ENCODE results near the gene KRTAP12-1.
A peak's percentile ranks its signal among the peaks of the same experiment; 100 is the strongest.

Gene KRTAP12-1

DNA sequence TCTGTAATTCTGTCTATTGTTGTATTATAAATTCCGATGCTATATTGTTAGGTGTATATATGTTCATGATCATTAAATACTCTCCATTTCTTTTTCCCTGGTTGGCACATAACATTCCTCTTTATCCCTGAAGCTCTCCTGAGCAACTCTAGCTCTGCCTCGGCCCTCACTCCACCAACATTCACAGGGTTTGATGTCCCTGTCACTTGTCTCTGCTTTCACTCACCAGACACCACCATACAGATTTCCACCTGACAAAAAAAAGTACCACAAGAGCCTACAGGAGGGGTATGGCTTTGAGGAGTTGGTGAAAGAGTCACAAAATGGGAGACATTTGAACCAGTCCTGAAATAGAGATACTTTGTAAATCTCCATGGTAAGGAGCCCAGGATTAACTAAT is 38.2 kb upstream of the KRTAP12-1 start:
- peaks cover 11 to 14% of the 10 kb centered on the region in 2 donors for H3K4me1 Mint-ChIP-seq (ENCODE audit: low read depth in 2 of 2)
- no peaks in the 10 kb centered on the region for H3K36me3 Mint-ChIP-seq (ENCODE audit: insufficient read depth)
- DNase-seq (no peak), ATAC-seq (replicated peaks) (no peak)
- peaks cover 41 to 71% of the 10 kb centered on the region in 2 donors for H3K27me3 Mint-ChIP-seq
- no peak overlapping the region for H3K27ac Mint-ChIP-seq
- H3K4me3 Mint-ChIP-seq, result no peak overlapping the region
- H3K9me3 Mint-ChIP-seq, result no peaks in the 10 kb centered on the region

DNA sequence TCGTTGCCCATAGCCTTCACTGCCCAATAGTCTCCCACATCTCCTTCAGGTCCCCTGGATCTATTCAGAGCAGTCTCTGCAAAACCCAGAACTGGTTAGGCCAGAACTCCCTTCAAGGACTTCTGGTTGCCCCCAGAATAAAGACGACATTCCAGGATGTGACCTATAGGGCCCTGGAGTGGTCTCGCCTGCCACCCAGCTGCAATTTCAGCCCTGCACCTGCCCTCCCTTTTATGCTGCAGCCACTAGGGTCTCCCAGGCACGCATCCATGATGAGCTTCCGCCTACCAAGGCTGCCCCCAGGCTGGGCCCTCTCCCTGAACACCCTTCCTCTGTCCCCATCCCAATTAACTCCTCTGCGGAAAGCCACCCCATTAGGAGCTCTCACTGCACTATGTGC is 36.6 kb upstream of the KRTAP12-1 start:
- H3K4me1 Mint-ChIP-seq (ENCODE audit: low read depth in 2 of 2), result peaks cover 14 to 15% of the 10 kb centered on the region in 2 donors
- DNase-seq (no peak), ATAC-seq (replicated peaks) (no peak)
- peaks cover 51 to 74% of the 10 kb centered on the region in 2 donors for H3K27me3 Mint-ChIP-seq
- no peaks in the 10 kb centered on the region for H3K9me3 Mint-ChIP-seq
- no peak overlapping the region for H3K4me3 Mint-ChIP-seq
- no peak overlapping the region for H3K27ac Mint-ChIP-seq
- H3K36me3 Mint-ChIP-seq (ENCODE audit: insufficient read depth), result no peaks in the 10 kb centered on the region

DNA sequence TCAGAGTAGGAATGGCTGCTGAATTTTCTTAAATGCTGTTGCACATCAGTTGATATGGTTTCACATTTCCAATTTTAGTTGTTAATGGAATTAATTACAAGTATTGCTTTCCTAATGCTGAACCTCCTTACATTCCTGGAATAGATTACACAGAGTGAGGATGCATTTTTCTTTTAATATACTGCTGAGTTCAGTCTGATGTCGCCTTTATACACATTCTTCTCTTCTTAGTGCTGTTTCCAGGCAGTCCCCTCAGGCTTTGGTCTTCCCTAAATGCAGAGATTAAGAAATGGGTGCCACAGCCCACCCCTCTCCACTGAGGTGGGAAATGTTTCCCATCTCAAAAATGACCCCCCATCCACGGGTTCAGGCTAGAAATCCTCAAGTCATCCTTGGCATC is 36.1 kb upstream of the KRTAP12-1 start:
- no peaks in the 10 kb centered on the region for H3K36me3 Mint-ChIP-seq (ENCODE audit: insufficient read depth)
- no peaks in the 10 kb centered on the region for H3K9me3 Mint-ChIP-seq
- ATAC-seq (replicated peaks) (no peak), DNase-seq (no peak)
- peaks cover 11% of the 10 kb centered on the region in 2 donors for H3K4me1 Mint-ChIP-seq (ENCODE audit: low read depth in 2 of 2)
- no peak overlapping the region for H3K27ac Mint-ChIP-seq
- H3K4me3 Mint-ChIP-seq, result no peak overlapping the region
- peaks cover 52 to 74% of the 10 kb centered on the region in 2 donors for H3K27me3 Mint-ChIP-seq

DNA sequence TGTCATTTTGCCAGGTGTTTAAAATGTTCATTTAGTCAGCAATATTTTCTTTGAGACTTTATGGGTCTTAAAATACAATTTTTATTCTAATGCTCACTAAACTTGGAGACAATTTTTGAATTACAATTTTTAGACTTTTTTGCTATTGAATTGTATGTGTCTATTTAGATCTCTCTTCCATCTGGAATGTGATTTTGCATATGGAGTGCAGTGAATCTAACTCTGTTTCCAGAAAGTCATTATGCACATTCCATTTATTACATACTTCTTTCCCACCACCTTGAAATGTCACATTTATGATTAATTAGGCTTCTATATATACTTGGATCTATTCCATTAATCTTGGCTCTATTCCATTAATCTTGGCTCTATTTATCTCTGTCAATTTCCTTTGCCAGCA is 35.0 kb upstream of the KRTAP12-1 start:
- Mint-ChIP-seq H3K27me3 (peaks cover 54 to 77% of the 10 kb centered on the region in 2 donors), H3K27ac (no peak overlapping the region), H3K4me3 (no peak overlapping the region), H3K4me1 (ENCODE audit: low read depth in 2 of 2) (peaks cover 5 to 8% of the 10 kb centered on the region in 2 donors), H3K9me3 (no peaks in the 10 kb centered on the region), H3K36me3 (ENCODE audit: insufficient read depth) (no peaks in the 10 kb centered on the region)
- DNase-seq (no peak), ATAC-seq (replicated peaks) (no peak)

DNA sequence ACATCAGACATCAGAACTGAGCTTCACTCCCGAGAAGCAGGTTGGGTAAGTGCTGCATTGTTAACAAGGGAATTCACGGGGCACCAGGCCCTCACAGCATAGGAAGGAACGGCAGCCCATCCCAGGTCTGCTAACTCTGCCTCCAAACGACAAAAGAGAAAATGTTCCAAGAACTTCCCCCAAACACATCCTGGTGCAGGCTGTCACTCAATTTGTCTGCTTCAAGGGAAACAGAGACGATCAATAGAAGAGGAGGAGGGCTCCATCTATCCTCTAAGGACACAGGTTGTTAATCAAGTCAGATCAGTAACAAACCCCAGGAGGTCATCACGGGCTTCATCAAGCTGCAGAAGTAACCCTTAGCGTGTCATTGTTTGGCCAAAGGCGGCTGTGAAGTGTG is 32.9 kb upstream of the KRTAP12-1 start:
- no peaks in the 10 kb centered on the region for H3K9me3 Mint-ChIP-seq
- H3K27me3 Mint-ChIP-seq, result peaks cover 67 to 80% of the 10 kb centered on the region in 2 donors
- DNase-seq (no peak), ATAC-seq (replicated peaks) (no peak)
- H3K27ac Mint-ChIP-seq, result no peak overlapping the region
- H3K4me3 Mint-ChIP-seq, result no peak overlapping the region
- H3K4me1 Mint-ChIP-seq (ENCODE audit: low read depth in 2 of 2), result peaks cover 9 to 22% of the 10 kb centered on the region in 2 donors
- no peaks in the 10 kb centered on the region for H3K36me3 Mint-ChIP-seq (ENCODE audit: insufficient read depth)

DNA sequence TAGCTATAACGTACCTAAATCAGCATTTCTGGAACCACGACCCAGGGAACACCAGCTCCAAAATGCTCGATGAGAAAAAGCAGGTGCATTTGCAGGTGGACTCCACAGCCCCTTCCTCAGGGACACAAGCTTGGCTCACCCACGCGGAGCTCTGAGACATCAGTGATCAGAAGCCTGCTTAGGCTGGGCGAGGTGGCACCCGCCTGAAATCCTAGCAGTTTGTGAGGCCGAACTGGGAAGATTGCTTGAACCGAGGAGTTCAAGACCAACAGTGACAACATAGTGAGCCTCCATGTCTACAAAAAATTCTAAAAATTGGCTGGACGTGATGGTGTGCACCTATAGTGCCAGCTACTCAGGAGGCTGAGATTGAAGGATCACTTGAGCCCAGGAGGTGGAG is 31.9 kb upstream of the KRTAP12-1 start:
- DNase-seq (no peak), ATAC-seq (replicated peaks) (no peak)
- Mint-ChIP-seq H3K27me3 (peaks cover 68 to 80% of the 10 kb centered on the region in 2 donors), H3K9me3 (no peaks in the 10 kb centered on the region), H3K4me3 (no peak overlapping the region), H3K4me1 (ENCODE audit: low read depth in 2 of 2) (peaks cover 20 to 31% of the 10 kb centered on the region in 2 donors), H3K27ac (no peak overlapping the region), H3K36me3 (ENCODE audit: insufficient read depth) (no peaks in the 10 kb centered on the region)

DNA sequence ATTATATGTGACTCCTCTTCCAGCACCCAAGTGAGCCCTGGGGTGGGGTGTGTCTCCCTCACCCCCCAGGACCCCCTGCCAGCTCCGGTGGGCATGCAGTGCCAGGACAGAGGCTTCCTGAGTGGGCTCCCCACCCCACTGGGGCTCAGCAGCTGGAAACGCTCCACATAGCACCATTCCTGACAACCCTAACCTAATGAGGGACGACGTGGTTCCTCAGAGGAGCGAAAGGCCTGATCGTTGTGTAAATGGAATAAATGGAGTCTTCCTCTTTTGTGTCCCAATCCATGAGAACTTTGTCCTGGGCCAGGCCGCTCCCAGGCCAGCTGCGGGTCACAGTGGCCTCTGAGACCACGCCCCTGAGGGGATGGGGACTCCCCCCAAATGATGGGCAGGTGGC is 31.2 kb upstream of the KRTAP12-1 start:
- ATAC-seq (replicated peaks) (no peak), DNase-seq (no peak)
- Mint-ChIP-seq H3K4me1 (ENCODE audit: low read depth in 2 of 2) (peaks cover 25 to 35% of the 10 kb centered on the region in 2 donors), H3K9me3 (no peaks in the 10 kb centered on the region), H3K27me3 (peaks cover 68 to 80% of the 10 kb centered on the region in 2 donors), H3K4me3 (no peak overlapping the region), H3K36me3 (ENCODE audit: insufficient read depth) (no peaks in the 10 kb centered on the region), H3K27ac (no peak overlapping the region)

DNA sequence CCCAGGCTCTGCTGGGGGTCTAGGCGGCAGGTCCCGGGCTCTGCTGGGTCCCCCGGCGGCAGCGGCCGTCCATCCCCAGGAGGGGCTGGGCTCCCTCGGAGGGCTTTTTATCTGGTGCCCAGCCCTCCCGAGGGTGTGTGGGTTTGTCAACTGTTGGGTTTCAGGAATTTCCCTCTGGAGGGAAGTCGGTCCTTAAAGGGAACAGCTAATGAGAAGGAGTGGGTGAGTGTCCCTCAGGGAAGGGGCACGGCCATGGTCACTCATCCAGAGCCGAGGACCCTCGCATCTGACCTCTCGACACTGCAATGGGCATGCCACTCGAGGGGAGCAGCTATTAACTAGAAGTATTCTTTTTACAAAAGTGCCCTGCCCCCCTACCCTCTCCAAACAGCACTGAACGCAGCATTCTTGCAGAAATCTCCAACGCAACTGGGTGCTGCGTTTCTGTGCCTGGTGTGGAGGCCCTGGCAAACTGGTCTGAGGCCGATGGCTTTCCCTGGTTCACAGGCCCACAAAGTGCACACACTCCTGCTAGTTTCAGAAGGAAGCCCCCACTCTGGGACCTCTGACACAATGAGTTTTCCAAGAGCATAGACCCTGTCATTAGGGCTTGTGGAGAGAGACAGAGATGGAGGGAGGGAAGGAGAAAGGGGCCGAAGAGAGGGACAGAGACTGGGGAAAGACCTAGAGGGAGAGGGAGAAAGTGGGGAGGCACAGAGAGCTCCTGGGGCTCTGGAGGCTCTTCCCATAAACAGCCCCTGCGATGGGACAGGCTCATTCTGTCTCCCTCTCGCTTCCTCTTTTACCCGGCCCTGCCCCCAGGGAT is 30.5 kb upstream of the KRTAP12-1 start:
- DNase-seq, result no peak
- Mint-ChIP-seq H3K36me3 (ENCODE audit: insufficient read depth) (no peaks in the 10 kb centered on the region), H3K27ac (no peak overlapping the region), H3K9me3 (no peaks in the 10 kb centered on the region), H3K4me1 (ENCODE audit: low read depth in 2 of 2) (peaks cover 29 to 35% of the 10 kb centered on the region in 2 donors), H3K27me3 (peaks cover 72 to 85% of the 10 kb centered on the region in 2 donors), H3K4me3 (peak overlapping the region in 1 of 2 donors; percentile 26)
- no peak for ATAC-seq (replicated peaks)

DNA sequence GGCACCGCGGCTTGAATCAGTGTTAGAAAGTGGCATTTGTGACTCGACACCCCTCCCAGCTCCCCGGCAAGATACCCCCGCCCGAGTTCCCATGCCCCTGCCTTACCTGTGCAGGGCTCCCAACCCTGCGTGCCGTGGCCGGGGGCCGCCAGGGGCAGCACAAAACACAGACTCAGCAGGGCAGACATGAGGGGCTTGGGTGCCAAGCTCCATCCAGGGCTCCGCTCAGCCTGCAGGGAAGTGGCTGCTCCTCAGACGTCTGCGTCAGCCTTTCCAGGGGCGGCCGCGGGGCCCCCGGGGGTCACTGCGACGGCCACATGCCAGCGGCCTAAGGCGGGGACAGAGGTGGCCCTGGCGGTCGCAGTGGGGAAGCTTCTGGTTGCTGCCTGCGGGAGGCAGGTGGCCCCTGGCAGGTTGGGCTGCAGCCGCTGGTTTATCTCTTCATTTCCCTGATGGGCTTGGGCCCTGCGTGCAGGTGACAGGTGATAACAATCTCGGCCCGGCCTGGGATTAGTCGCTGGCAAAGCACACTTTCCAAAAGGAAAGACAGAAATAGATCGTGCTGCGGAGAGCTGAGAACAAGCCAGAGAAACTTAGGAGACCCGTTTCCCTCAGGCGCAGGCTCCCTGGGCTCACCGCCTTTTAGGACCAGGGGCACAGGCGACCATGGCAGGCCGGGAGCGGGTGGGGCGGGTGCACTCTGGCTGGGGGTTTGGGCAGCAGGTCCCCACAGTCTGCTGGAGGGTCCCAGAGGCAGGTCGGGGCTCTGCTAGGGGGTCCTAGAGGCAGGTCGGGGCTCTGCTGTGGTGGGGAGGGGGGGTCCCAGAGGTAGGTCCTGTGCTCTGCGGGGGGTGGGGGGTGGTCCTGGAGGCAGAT is 29.6 kb upstream of the KRTAP12-1 start, which contains the start of gene TSPEAR:
Gene TSPEAR (minus strand): TSS at position 246 of the 876 bp plus-strand sequence. CDS start 58 bp downstream, at position 188.
- H3K27me3 Mint-ChIP-seq, result peaks cover 80 to 93% of the 10 kb centered on the region in 2 donors
- H3K4me3 Mint-ChIP-seq, result peak within 1 kb of the TSS; percentile 62 to 67
- H3K9me3 Mint-ChIP-seq, result no peaks in the 10 kb centered on the region
- DNase-seq, result no peak
- ATAC-seq (replicated peaks), result peak; percentile 11
- H3K36me3 Mint-ChIP-seq (ENCODE audit: insufficient read depth), result no peaks in the 10 kb centered on the region
- no peak within 1 kb of the TSS for H3K27ac Mint-ChIP-seq
- H3K4me1 Mint-ChIP-seq (ENCODE audit: low read depth in 2 of 2), result peaks cover 29 to 37% of the 10 kb centered on the region in 2 donors

DNA sequence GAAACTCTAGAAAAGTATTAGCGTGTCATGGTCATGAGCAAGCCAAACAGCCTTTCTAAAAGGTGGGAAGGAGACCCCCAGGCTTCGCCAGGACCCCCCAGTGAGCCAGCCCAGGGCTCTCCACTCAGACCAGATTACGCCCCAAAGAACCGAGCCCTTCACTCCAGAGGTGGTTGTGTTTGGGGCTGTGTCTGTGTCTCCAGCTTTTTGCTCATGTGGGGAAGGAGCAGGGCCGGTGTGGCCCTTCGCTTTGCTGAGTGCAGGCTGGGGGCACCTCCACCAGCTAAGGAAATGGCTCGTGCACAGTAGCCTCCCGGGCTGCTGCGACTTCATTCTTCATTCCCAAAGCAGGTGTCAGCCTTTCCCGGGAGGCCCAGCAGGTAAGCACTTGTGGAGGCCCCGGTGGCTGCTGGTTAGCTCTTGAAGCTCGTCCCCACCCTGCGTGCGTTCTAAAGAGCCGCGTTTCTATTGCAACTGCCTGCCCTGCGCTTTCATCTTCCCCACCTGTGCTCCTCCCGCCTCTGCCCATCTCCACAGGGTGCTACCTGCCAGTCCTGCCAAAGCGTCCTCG is 28.9 kb upstream of the KRTAP12-1 start:
- Mint-ChIP-seq H3K4me1 (ENCODE audit: low read depth in 2 of 2) (peaks cover 31 to 38% of the 10 kb centered on the region in 2 donors), H3K27me3 (peaks cover 87 to 96% of the 10 kb centered on the region in 2 donors), H3K27ac (no peak overlapping the region), H3K4me3 (peak overlapping the region; percentile 62 to 67), H3K9me3 (peaks cover 0 to 1% of the 10 kb centered on the region in 2 donors), H3K36me3 (ENCODE audit: insufficient read depth) (no peaks in the 10 kb centered on the region)
- DNase-seq, result no peak
- peak; percentile 38 for ATAC-seq (replicated peaks)

DNA sequence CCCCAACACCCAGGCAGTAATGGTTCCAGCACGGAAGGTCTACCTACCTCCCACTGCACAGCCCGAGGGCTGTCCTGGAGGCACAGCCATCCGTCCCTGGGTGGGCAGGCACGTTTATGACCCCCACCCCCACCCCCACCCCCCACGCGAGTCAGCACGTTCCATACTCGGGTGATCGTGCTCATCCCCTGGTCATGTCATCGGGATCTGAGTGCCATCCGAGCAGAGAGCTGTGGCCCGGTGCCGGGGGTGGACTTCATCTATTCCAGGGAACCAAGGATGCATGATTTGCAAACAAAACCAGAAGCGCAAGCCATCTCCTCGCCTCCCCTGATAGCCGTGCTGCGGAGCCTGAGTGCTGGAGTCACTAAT is 28.3 kb upstream of the KRTAP12-1 start:
- no peak for ATAC-seq (replicated peaks)
- Mint-ChIP-seq H3K36me3 (ENCODE audit: insufficient read depth) (no peaks in the 10 kb centered on the region), H3K27ac (no peak overlapping the region), H3K4me1 (ENCODE audit: low read depth in 2 of 2) (peaks cover 34 to 40% of the 10 kb centered on the region in 2 donors), H3K4me3 (peak overlapping the region; percentile 62 to 71), H3K9me3 (peaks cover 0 to 4% of the 10 kb centered on the region in 2 donors), H3K27me3 (peaks cover 91 to 98% of the 10 kb centered on the region in 2 donors)
- no peak for DNase-seq

DNA sequence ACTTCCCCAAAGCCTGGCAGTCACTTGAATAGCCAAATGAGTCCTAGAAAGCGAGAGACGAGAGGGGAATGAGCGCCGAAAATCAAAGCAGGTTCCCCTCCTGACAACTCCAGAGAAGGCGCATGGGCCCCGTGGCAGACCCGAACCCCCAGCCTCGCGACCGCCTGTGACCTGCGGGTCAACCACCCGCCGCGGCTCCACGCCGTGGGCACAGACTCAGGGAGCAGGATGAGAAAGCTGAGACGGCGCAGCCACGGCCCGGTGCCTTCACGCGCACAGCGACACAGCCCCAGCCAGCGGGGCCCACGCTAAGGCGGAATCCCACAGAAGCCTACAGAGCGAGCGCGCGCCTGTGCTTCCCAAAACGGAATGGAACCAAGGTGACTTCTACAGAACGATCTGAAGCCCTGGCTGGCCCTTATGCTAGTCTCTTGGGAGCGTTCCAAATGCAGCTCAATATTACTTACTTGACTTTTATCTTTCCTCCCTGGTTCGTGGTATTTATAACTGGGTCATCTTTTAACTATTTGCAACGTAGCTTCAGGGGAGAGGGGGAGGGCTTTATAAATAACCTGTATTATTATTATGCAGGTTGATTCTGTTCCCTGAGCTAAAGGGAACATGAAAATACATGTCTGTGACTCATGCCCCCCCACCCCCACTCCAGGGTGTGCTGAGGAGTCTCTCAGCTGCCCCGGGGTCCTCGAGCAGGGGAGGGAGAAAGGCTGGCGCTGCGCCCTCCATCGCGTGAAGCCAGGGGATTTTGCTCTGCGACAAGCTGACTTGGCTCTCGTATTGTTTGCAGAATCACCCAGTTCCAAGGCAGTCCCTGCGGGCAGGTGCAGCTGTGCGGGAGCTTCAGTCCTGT is 27.7 kb upstream of the KRTAP12-1 start:
- peak; percentile 62 for ATAC-seq (replicated peaks)
- DNase-seq, result no peak
- Mint-ChIP-seq H3K27ac (no peak overlapping the region), H3K27me3 (peaks cover 93 to 100% of the 10 kb centered on the region in 2 donors), H3K4me3 (peak overlapping the region; percentile 60 to 71), H3K9me3 (peaks cover 0 to 4% of the 10 kb centered on the region in 2 donors), H3K36me3 (ENCODE audit: insufficient read depth) (no peaks in the 10 kb centered on the region), H3K4me1 (ENCODE audit: low read depth in 2 of 2) (peaks cover 29 to 36% of the 10 kb centered on the region in 2 donors)

All from effector memory CD8-positive, alpha-beta T cell (primary cell).